IPS DF 6.9 (cell line): ENCODE measurements around the gene CXCL16.
A peak's percentile ranks its signal among the peaks of the same experiment; 100 is the strongest.

Source experiments
- DNase-seq: peaks from one replicate; pipeline ENCODE4 v3.0.0-alpha.2; 2013; ENCODE audit warnings: low read depth, low spot score
- H3K27ac ChIP-seq: one replicate; pipeline ENCODE4 v1.5.1; 2013; ENCODE audit warnings: low read length, control low read depth
- H3K27me3 ChIP-seq: 2 replicates; pipeline ENCODE4 v1.6.1; 2013; ENCODE audit warnings: mild to moderate bottlenecking, low read length; ENCODE audit not compliant: control insufficient read depth, insufficient read depth
- H3K36me3 ChIP-seq: 2 replicates; pipeline ENCODE4 v1.6.1; 2013; ENCODE audit warnings: low read length; ENCODE audit not compliant: control insufficient read depth, insufficient read depth
- H3K4me1 ChIP-seq: 2 replicates; pipeline ENCODE4 v1.6.1; 2013; ENCODE audit warnings: low read length; ENCODE audit not compliant: control insufficient read depth, insufficient read depth
- H3K4me3 ChIP-seq: 2 replicates; pipeline ENCODE4 v1.5.1; 2013; ENCODE audit warnings: mild to moderate bottlenecking, low read length
- H3K9me3 ChIP-seq: 2 replicates; pipeline ENCODE4 v1.6.1; 2013; ENCODE audit warnings: low read length, inconsistent platforms; ENCODE audit not compliant: control insufficient read depth, insufficient read depth
- WGBS: extraction: QIAGEN DNeasy Blood & Tissue Kit; methylation state at CpG from one replicate; pipeline ENCODE4 v1.1.7; 2013; ENCODE audit warnings: mixed read lengths, missing lambda C conversion rate; ENCODE audit not compliant: insufficient read length, insufficient coverage; 5-methylcytosine and 5-hydroxymethylcytosine counted together

Gene CXCL16, protein sequence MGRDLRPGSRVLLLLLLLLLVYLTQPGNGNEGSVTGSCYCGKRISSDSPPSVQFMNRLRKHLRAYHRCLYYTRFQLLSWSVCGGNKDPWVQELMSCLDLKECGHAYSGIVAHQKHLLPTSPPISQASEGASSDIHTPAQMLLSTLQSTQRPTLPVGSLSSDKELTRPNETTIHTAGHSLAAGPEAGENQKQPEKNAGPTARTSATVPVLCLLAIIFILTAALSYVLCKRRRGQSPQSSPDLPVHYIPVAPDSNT

DNA sequence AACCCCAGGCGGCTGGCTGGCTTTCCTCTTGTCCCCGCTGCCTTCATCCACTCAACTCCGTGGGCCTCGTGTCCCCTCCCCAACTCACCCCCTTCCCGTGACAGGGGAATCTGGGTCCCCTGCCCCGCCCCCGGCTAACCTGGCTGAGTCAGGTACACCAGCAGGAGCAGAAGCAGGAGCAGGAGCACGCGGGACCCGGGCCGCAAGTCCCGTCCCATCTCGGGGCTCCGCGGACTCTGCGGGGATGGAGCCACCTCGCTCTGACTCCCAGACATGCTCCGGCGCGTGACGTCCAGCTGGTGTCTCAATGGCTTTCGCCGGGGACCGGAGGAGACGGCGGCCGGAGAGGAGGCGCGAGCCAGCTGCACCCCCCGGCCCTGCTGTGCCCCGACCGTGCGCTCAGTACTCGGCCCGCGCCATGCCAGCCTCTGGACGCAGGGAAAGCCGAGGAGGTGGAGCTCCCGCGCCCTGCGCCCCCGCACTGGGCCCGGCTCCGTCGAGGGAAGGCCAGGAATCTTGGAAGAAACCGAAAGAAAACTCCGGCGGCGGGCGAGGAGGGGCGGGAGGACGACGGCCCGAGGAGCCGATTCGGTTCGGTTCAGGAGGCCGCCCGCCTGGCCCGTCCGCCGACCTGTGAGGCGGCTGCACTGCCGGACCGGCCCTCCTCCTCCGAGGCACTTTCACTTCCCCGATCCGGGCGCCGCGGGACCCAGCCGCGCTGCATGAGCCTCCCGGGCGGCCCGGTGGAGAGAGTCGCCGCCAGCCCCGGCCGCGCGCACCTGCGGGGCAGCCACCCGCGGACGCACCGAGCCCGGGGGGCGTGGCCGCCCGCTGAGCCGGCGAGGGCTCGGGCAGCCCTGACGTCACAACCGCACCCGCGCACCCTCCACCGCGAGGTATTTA is at the start of gene CXCL16, which contains the start of gene ZMYND15:
TSS of gene CXCL16 (minus strand) at position 807 of the 903 bp plus-strand sequence. CDS start at position 218, 589 bp downstream.
TSS of gene ZMYND15 (plus strand) at position 712 of the 903 bp plus-strand sequence. CDS start 716 bp downstream, outside the sequence.
- H3K36me3 ChIP-seq = no peaks in the 10 kb centered on the region
- peaks cover 32% of the 10 kb centered on the region for H3K27me3 ChIP-seq
- H3K27ac ChIP-seq = no peak within 1 kb of the TSS
- no peaks in the 10 kb centered on the region for H3K9me3 ChIP-seq
- no peak for DNase-seq
- H3K4me3 ChIP-seq = peak within 1 kb of the TSS; percentile 52; the same call in 1 of the 2 replicates
- WGBS = no CpG with 5 or more reads among the region's 100 CpGs
- no peaks in the 10 kb centered on the region for H3K4me1 ChIP-seq

- H3K4me1 ChIP-seq = peaks cover 4% of the 10 kb centered on the region
- H3K9me3 ChIP-seq = no peaks in the 10 kb centered on the region
Observed at GRCh38 chr17:4788807-4789700, 49.3 kb upstream of the CXCL16 start, which contains the start of gene GLTPD2. TSS of gene GLTPD2 (plus strand) at chr17:4788964. CDS start at chr17:4789012, 48 bp downstream.

GRCh38 chr17:4788159-4788806 is 48.6 kb upstream of the CXCL16 start:
- no CpG with 5 or more reads among the region's 14 CpGs for WGBS
- no peak for DNase-seq
- Histone ChIP-seq H3K4me3 (no peak overlapping the region; the same call in 1 of the 2 replicates), H3K9me3 (no peaks in the 10 kb centered on the region), H3K4me1 (peaks cover 4% of the 10 kb centered on the region), H3K36me3 (no peaks in the 10 kb centered on the region), H3K27me3 (peaks cover 11% of the 10 kb centered on the region), H3K27ac (no peak overlapping the region)

More at GRCh38 chr17:4788807-4789700, 49.3 kb upstream of the CXCL16 start, which contains the start of gene GLTPD2:
- no peak for DNase-seq
- Histone ChIP-seq H3K27me3 (peaks cover 11% of the 10 kb centered on the region), H3K27ac (no peak within 1 kb of the TSS), H3K4me3 (peak within 1 kb of the TSS; percentile 39), H3K36me3 (no peaks in the 10 kb centered on the region)
- no CpG with 5 or more reads among the region's 62 CpGs for WGBS

- H3K9me3 ChIP-seq = no peaks in the 10 kb centered on the region
- peaks cover 11% of the 10 kb centered on the region for H3K27me3 ChIP-seq
- H3K36me3 ChIP-seq = no peaks in the 10 kb centered on the region
- WGBS = no CpG with 5 or more reads among the region's 6 CpGs
- no peak overlapping the region for H3K4me3 ChIP-seq
- H3K4me1 ChIP-seq = peaks cover 4% of the 10 kb centered on the region
- H3K27ac ChIP-seq = no peak overlapping the region
- no peak for DNase-seq
Observed at GRCh38 chr17:4786516-4786915, 46.8 kb upstream of the CXCL16 start.

DNA sequence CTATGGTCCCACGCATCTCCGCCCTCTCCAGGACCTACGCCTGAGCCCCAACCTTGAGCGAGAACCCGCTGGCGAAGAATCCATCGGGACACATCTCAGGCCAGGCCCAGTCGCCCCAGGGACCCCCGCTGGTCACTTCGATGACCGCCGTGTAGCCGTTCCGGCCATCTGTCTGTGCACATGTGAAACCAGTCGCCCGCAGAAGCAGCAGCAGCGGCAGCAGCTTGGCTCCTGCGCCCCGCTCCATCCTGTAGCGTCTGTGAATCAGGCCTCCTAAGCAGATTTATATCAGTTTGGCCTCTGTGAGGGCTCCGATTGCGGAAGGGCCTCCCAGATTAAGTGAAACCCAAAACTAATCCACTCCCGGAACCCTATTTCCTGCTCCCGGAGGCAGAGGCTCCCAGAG is 46.4 kb upstream of the CXCL16 start, which contains the start of gene VMO1:
TSS of gene VMO1 (minus strand) at position 259 of the 406 bp plus-strand sequence. CDS start at position 247, 12 bp downstream.
- Histone ChIP-seq H3K27ac (no peak within 1 kb of the TSS), H3K4me1 (peaks cover 4% of the 10 kb centered on the region), H3K9me3 (no peaks in the 10 kb centered on the region), H3K4me3 (no peak within 1 kb of the TSS), H3K36me3 (no peaks in the 10 kb centered on the region), H3K27me3 (peaks cover 11% of the 10 kb centered on the region)
- no CpG with 5 or more reads among the region's 24 CpGs for WGBS
- DNase-seq = no peak

DNA sequence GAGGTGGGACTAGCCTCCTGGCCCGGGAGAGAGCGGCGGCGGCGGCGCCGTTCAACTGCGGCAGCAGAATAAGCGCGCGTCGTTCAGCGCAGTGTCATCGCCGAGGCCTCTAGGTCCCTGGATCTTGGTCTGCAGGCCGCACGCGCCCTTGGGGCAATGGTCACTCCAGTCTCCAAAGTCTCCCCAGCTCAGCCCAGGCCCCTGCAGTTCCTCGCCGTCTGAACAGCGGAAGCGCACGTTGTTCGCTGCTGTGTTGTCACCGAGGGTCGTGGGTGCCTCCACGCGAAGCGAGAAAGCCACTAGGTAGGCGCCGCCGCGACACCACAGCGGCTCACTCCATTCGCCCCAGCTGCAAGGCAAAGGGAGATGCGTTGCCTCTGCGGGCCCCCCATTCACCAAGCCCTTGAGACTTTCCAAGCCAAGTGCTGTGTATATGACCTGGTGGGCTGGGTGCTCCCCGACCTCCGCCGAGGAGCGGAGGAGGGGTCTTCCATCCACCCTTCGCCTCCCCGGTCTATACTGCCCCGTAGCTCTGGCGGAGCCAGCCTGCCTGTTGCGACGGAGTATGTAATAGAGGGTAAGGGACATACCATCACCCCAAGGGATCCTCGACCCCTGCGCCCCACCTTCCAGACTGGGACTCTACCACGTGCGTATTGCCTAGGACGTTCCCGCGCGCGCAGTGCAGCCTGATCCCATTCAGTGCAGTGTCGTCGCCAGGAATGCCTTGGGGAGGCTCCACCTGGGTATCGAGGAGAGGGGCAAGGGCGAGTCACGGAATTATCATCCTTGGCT is 45.8 kb upstream of the CXCL16 start:
- Histone ChIP-seq H3K27me3 (peaks cover 9% of the 10 kb centered on the region), H3K27ac (no peak overlapping the region), H3K4me3 (no peak overlapping the region), H3K36me3 (no peaks in the 10 kb centered on the region), H3K9me3 (no peaks in the 10 kb centered on the region), H3K4me1 (peaks cover 4% of the 10 kb centered on the region)
- WGBS = no CpG with 5 or more reads among the region's 61 CpGs
- DNase-seq = no peak

DNA sequence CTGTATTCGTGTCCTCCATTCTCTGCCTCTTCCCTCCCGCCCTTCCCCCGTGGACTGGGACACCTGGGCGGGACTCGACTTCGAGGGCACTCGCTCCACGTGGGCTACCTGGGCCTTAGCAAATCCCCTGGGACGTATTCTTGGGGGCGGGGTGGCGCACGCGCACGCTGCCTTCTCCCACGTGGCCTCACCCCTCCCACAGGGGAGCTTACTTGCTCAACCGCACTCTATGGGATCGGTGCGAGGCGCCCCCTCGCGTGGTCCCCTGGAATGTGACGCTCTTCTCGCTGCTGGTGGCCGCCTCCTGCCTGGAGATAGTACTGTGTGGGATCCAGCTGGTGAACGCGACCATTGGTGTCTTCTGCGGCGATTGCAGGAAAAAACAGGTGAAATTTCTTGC is 42.9 kb upstream of the CXCL16 start:
- H3K9me3 ChIP-seq = no peaks in the 10 kb centered on the region
- H3K4me3 ChIP-seq = no peak overlapping the region
- H3K4me1 ChIP-seq = peaks cover 1% of the 10 kb centered on the region; the same call in 1 of the 2 replicates
- WGBS = no CpG with 5 or more reads among the region's 28 CpGs
- H3K27ac ChIP-seq = no peak overlapping the region
- no peak for DNase-seq
- no peaks in the 10 kb centered on the region for H3K36me3 ChIP-seq
- no peaks in the 10 kb centered on the region for H3K27me3 ChIP-seq

- Histone ChIP-seq H3K4me1 (no peaks in the 10 kb centered on the region), H3K27me3 (no peaks in the 10 kb centered on the region), H3K27ac (no peak overlapping the region), H3K36me3 (no peaks in the 10 kb centered on the region), H3K4me3 (no peak overlapping the region), H3K9me3 (no peaks in the 10 kb centered on the region)
- no peak for DNase-seq
- WGBS = no CpG with 5 or more reads among the region's 11 CpGs
Observed at GRCh38 chr17:4780325-4780955, 40.7 kb upstream of the CXCL16 start.
